Astrocyte of the spinal cord (primary cell): Measurements from ENCODE around the gene ALG8.
"Not testable (repeated sequence)": the region's sequence is repeated elsewhere in the genome, so short reads cannot be mapped to it uniquely, and the experiment has no call there.

Source experiments
- DNase-seq: peaks from one replicate; pipeline ENCODE4 v3.0.0; 2011; ENCODE audit warnings: low read depth, low spot score
- H3K4me3 ChIP-seq: 2 replicates; pipeline ENCODE4 v1.5.1; 2011; ENCODE audit warnings: low read depth, mild to moderate bottlenecking, low read length, moderate library complexity
- CTCF ChIP-seq: IDR thresholded peaks from 2 replicates; pipeline ENCODE4 v1.5.1; 2012; ENCODE audit warnings: low read depth, mild to moderate bottlenecking, low read length, inconsistent platforms
- in situ Hi-C: cut with HindIII; loops from 2 replicates; pipeline ENCODE4 v1.10.0; 2017; ENCODE audit warnings: low sequenced_read_pairs

ALG8 gene

GRCh38 chr11:78085972-78086371, 53.5 kb downstream of the ALG8 start:
- no peak for DNase-seq
- TF ChIP-seq CTCF: no peak
- in situ Hi-C loops: no loop called here
- no peak overlapping the region for H3K4me3 ChIP-seq

- in situ Hi-C loops: not testable (repeated sequence)
These were observed 54.9 kb downstream of the ALG8 start for GRCh38 chr11:78084506-78084905.

GRCh38 chr11:78083021-78083420, 56.4 kb downstream of the ALG8 start:
- no peak for DNase-seq
- no peak overlapping the region for H3K4me3 ChIP-seq
- no peak for TF ChIP-seq CTCF
- in situ Hi-C loops: no loop called here

More at GRCh38 chr11:78084506-78084905, 54.9 kb downstream of the ALG8 start:
- DNase-seq: peak; percentile 32
- H3K4me3 ChIP-seq: not testable (repeated sequence)

- in situ Hi-C loops: no loop called here
- TF ChIP-seq CTCF: no peak
- DNase-seq: no peak
- H3K4me3 ChIP-seq: no peak overlapping the region
These were observed 57.3 kb downstream of the ALG8 start for GRCh38 chr11:78082146-78082545.

- DNase-seq: no peak
- in situ Hi-C loops: no loop called here
- H3K4me3 ChIP-seq: no peak overlapping the region
- TF ChIP-seq CTCF: no peak
These were observed 57.8 kb downstream of the ALG8 start for GRCh38 chr11:78081583-78081982.

- in situ Hi-C loops: no loop called here
- TF ChIP-seq CTCF: no peak
These were observed 58.5 kb downstream of the ALG8 start for GRCh38 chr11:78080818-78081495.

GRCh38 chr11:78080084-78080817, 59.2 kb downstream of the ALG8 start:
- DNase-seq: no peak
- in situ Hi-C loops: no loop called here
- H3K4me3 ChIP-seq: peak overlapping the region; percentile 74
- no peak for TF ChIP-seq CTCF

More at GRCh38 chr11:78080818-78081495, 58.5 kb downstream of the ALG8 start:
- peak; percentile 59 for DNase-seq
- H3K4me3 ChIP-seq: no peak overlapping the region
